Activated CD8-positive, alpha-beta T cell treated with anti-CD3 and anti-CD28 coated beads for 36 hours (primary cell): ENCODE results near the gene TBCB. TPM values are rescaled to one million over a fixed set of nuclear protein-coding genes. Genes with fewer than 3 reads are reported as not detected.
A peak's percentile ranks its signal among the peaks of the same experiment; 100 is the strongest.
"Not testable (repeated sequence)": the region's sequence is repeated elsewhere in the genome, so short reads cannot be mapped to it uniquely, and the experiment has no call there.

Experiments
- ATAC-seq: fragments of 200-7000 bp; cut with Tn5 transposase; one replicate; pipeline ENCODE4 v1.10.0; 2021; ENCODE audit warnings: mild to moderate bottlenecking, moderate library complexity
- CTCF ChIA-PET: fragments of 350-600 bp; sonication (Branson Sonifier 250); formaldehyde crosslinking; loops from one replicate; lab custom pipeline; 2021; ENCODE audit warnings: antibody characterized with exemption; lab: Charles Lee
- POLR2A ChIA-PET: fragments of 350-600 bp; sonication (Branson Sonifier 250); formaldehyde crosslinking; loops from one replicate; lab custom pipeline; 2021; ENCODE audit warnings: antibody characterized with exemption; lab: Charles Lee
- DNase-seq: peaks from one replicate; pipeline ENCODE4 v3.0.0-alpha.2; 2020
- H3K27ac Mint-ChIP-seq: one replicate; pipeline ENCODE4 v1.8.0; 2021; ENCODE audit warnings: mild to moderate bottlenecking, mixed read lengths
- H3K27me3 Mint-ChIP-seq: one replicate; pipeline ENCODE4 v1.8.0; 2021; ENCODE audit warnings: mixed read lengths
- H3K36me3 Mint-ChIP-seq: one replicate; pipeline ENCODE4 v1.8.0; 2021; ENCODE audit warnings: low read depth, mixed read lengths
- H3K4me1 Mint-ChIP-seq: one replicate; pipeline ENCODE4 v1.8.0; 2021; ENCODE audit warnings: low read depth, mixed read lengths
- H3K4me3 Mint-ChIP-seq: one replicate; pipeline ENCODE4 v1.8.0; 2021; ENCODE audit warnings: mild to moderate bottlenecking, moderate library complexity, mixed read lengths
- H3K9me3 Mint-ChIP-seq: one replicate; pipeline ENCODE4 v1.8.0; 2021; ENCODE audit warnings: mixed read lengths
- CTCF ChIP-seq: fragments of 200-600 bp; IDR thresholded peaks from one replicate; pipeline ENCODE4 v1.8.0; 2022; ENCODE audit warnings: antibody characterized with exemption, mild to moderate bottlenecking
- intact Hi-C: fragments of 100-400 bp; cut with micrococcal nuclease; formaldehyde crosslinking; loops from one replicate; pipeline ENCODE4 v1.10.0; 2022
- total RNA-seq, 2 experiments: library from RNA; stranded (reverse); gene quantifications; one replicate each; pipeline ENCODE4 v1.2.3, GENCODE V29; 2021

Gene TBCB
- total RNA-seq, 2 experiments from 2014 or later: 74.9 to 81.7 TPM

- CTCF ChIA-PET: no interaction called here
- no peak for DNase-seq
- POLR2A ChIA-PET: no interaction called here
- Mint-ChIP-seq H3K4me3 (no peak overlapping the region), H3K27ac (no peak overlapping the region), H3K9me3 (no peaks in the 10 kb centered on the region), H3K27me3 (no peaks in the 10 kb centered on the region), H3K4me1 (peaks cover 23% of the 10 kb centered on the region), H3K36me3 (peaks cover 30% of the 10 kb centered on the region)
- no peak for TF ChIP-seq CTCF
- intact Hi-C loops: no loop called here
- no peak for ATAC-seq
These were observed 5.7 kb downstream of the TBCB start for GRCh38 chr19:36120984-36121358.

- no peak for TF ChIP-seq CTCF
- ChIA-PET CTCF (no interaction called here), POLR2A (no interaction called here)
- DNase-seq (no peak), ATAC-seq (no peak)
- no peak overlapping the region for H3K4me3 Mint-ChIP-seq
- intact Hi-C loops: no loop called here
- H3K9me3 Mint-ChIP-seq: no peaks in the 10 kb centered on the region
- peaks cover 27% of the 10 kb centered on the region for H3K36me3 Mint-ChIP-seq
- no peaks in the 10 kb centered on the region for H3K27me3 Mint-ChIP-seq
- H3K27ac Mint-ChIP-seq: no peak overlapping the region
- H3K4me1 Mint-ChIP-seq: peaks cover 18% of the 10 kb centered on the region
These were observed 6.3 kb downstream of the TBCB start for GRCh38 chr19:36121486-36122124.

- peaks cover 12% of the 10 kb centered on the region for H3K4me1 Mint-ChIP-seq
- H3K27ac Mint-ChIP-seq: peak overlapping the region; percentile 53
- TF ChIP-seq CTCF: no peak
- no peak for ATAC-seq
- no peaks in the 10 kb centered on the region for H3K27me3 Mint-ChIP-seq
- H3K9me3 Mint-ChIP-seq: no peaks in the 10 kb centered on the region
- intact Hi-C loops: no loop called here
- no peak overlapping the region for H3K4me3 Mint-ChIP-seq
- POLR2A ChIA-PET: interaction anchor here (1.1 to 1.5 kb wide), 2 partner anchors 47 to 51 kb away, joined by 3 read pairs; no protein-coding TSS in a partner anchor
- CTCF ChIA-PET: interaction anchor here (3.9 to 6.8 kb wide), 2 partner anchors 10 to 46 kb away, joined by 42 to 139 read pairs; partner anchors contain the start of genes POLR2I and TBCB
- DNase-seq: peak; percentile 29
- H3K36me3 Mint-ChIP-seq: peaks cover 17% of the 10 kb centered on the region
These were observed 10.3 kb downstream of the TBCB start for GRCh38 chr19:36125557-36125956.

- Mint-ChIP-seq H3K4me1 (peaks cover 26% of the 10 kb centered on the region), H3K4me3 (peak overlapping the region; percentile 82), H3K27ac (peak overlapping the region; percentile 92), H3K27me3 (no peaks in the 10 kb centered on the region), H3K9me3 (no peaks in the 10 kb centered on the region), H3K36me3 (peaks cover 13% of the 10 kb centered on the region)
- ATAC-seq: no peak
- DNase-seq: no peak
- ChIA-PET CTCF (interaction anchor here (0.6 to 6.8 kb wide), 22 partner anchors 9 to 199 kb away, joined by 3 to 139 read pairs (median 4); partner anchors contain the start of genes CAPNS1, COX7A1, POLR2I and TBCB), POLR2A (interaction anchor here (0.7 to 2.2 kb wide), 7 partner anchors 9 to 1424 kb away, joined by 3 to 11 read pairs (median 3); partner anchors contain the start of genes THAP8 and WDR62)
- no peak for TF ChIP-seq CTCF
- intact Hi-C loops: no loop called here
These were observed 13.1 kb downstream of the TBCB start for GRCh38 chr19:36128392-36128736.

GRCh38 chr19:36131221-36131620 is 16.0 kb downstream of the TBCB start:
- ATAC-seq, H3K27ac Mint-ChIP-seq, H3K9me3 Mint-ChIP-seq, H3K36me3 Mint-ChIP-seq, intact Hi-C loops, H3K27me3 Mint-ChIP-seq, H3K4me3 Mint-ChIP-seq, POLR2A ChIA-PET, DNase-seq: not testable (repeated sequence)
- CTCF ChIA-PET: interaction anchor here (6.8 kb wide), 1 partner anchor 40 kb away, joined by 139 read pairs; no protein-coding TSS in a partner anchor
- peaks cover 20% of the 10 kb centered on the region for H3K4me1 Mint-ChIP-seq

GRCh38 chr19:36134867-36135266 is 19.6 kb downstream of the TBCB start:
- H3K9me3 Mint-ChIP-seq, DNase-seq, H3K4me3 Mint-ChIP-seq, H3K27ac Mint-ChIP-seq, CTCF ChIA-PET, ATAC-seq, intact Hi-C loops, H3K27me3 Mint-ChIP-seq, H3K36me3 Mint-ChIP-seq, POLR2A ChIA-PET: not testable (repeated sequence)
- H3K4me1 Mint-ChIP-seq: peaks cover 25% of the 10 kb centered on the region
